GM19452 (cell line): Measurements from ENCODE around the gene PTCD2.

Experiments
- ATAC-seq: cut with Tn5 transposase; IDR thresholded peaks from one replicate; pipeline ENCODE4 v1.9.1; 2021; ENCODE audit not compliant: unreplicated experiment

PTCD2 gene

DNA sequence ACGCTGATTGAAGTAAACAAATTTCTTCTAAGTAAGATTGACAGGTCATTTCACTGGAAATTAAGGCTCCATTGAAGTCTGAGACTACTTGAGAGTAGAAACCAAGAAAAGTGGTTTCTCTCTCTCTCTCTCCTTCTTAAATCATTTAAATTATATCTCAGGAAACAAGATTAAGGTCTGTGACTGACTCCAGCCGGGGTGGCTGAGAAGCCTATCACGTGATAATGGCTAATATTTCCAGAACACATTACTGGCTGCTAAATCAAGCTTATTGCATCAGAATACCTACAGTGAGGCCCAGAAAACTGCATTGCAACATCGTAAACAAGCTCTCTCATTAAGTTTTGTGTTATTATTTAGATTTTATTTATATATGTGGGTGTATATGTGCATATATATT, 88.4 kb downstream of the PTCD2 start:
- no peak for ATAC-seq

- ATAC-seq: no peak
These were observed 90.6 kb downstream of the PTCD2 start for GRCh38 chr5:72410688-72411295.

- ATAC-seq: no peak
These were observed 92.3 kb downstream of the PTCD2 start for GRCh38 chr5:72412283-72413055.

- ATAC-seq: no peak
These were observed 95.6 kb downstream of the PTCD2 start for GRCh38 chr5:72415616-72416325.

GRCh38 chr5:72417333-72418062, 97.3 kb downstream of the PTCD2 start:
- no peak for ATAC-seq
